ENCODE results near the gene CDKN2D.

CDKN2D gene

GRCh38 chr19:10580979-10581631 lies 12.3 kb upstream of the CDKN2D start:
- H3K4me1 ChIP-seq (ENCODE audit: insufficient read depth, low read length, severe bottlenecking), result peaks cover 6% of the 10 kb centered on the region
- peak; percentile 99 for TF ChIP-seq CTCF (IDR thresholded peaks at IDR 0.05; ENCODE audit: low read length)
- TF ChIP-seq EZH2 (IDR thresholded peaks at IDR 0.05; ENCODE audit: borderline replicate concordance, low read length), result no peak
- no peaks in the 10 kb centered on the region for H4K20me1 ChIP-seq (ENCODE audit: insufficient read depth, low read length)
- H3K9me3 ChIP-seq (ENCODE audit: low read length), result no peaks in the 10 kb centered on the region
- H3F3A ChIP-seq (ENCODE audit: insufficient read depth, low read length), result no peaks in the 10 kb centered on the region
- no peaks in the 10 kb centered on the region for H3K36me3 ChIP-seq (ENCODE audit: insufficient read depth, low read length)
- peaks cover 5% of the 10 kb centered on the region; the same call in 1 of the 2 replicates for H3K27me3 ChIP-seq (ENCODE audit: insufficient read depth, low read length)
- peak overlapping the region; percentile 75 for H3K4me2 ChIP-seq (ENCODE audit: low read length)
- peak overlapping the region; percentile 42; the same call in 1 of the 2 replicates for H3K9ac ChIP-seq (ENCODE audit: low read length)
- no peaks in the 10 kb centered on the region for H3K79me2 ChIP-seq (ENCODE audit: insufficient read depth, low read length)
- H2AFZ ChIP-seq (ENCODE audit: low read length), result no peak overlapping the region
- no peaks in the 10 kb centered on the region for H3K9me2 ChIP-seq (ENCODE audit: low read depth, low read length)
- peak overlapping the region; percentile 42 for H3K4me3 ChIP-seq (ENCODE audit: low read depth, low read length, poor library complexity, severe bottlenecking)
- H3K27ac ChIP-seq (ENCODE audit: low read depth, low read length, poor library complexity, severe bottlenecking), result no peak overlapping the region

GRCh38 chr19:10577951-10578350 lies 9.2 kb upstream of the CDKN2D start:
- Histone ChIP-seq H4K20me1 (ENCODE audit: insufficient read depth, low read length) (no peaks in the 10 kb centered on the region), H3K4me2 (ENCODE audit: low read length) (no peak overlapping the region), H3K79me2 (ENCODE audit: insufficient read depth, low read length) (no peaks in the 10 kb centered on the region), H3K9me2 (ENCODE audit: low read depth, low read length) (no peaks in the 10 kb centered on the region), H3F3A (ENCODE audit: insufficient read depth, low read length) (no peaks in the 10 kb centered on the region), H3K9ac (ENCODE audit: low read length) (no peak overlapping the region), H3K27ac (ENCODE audit: low read depth, low read length, poor library complexity, severe bottlenecking) (no peak overlapping the region), H3K36me3 (ENCODE audit: insufficient read depth, low read length) (no peaks in the 10 kb centered on the region), H2AFZ (ENCODE audit: low read length) (no peak overlapping the region), H3K27me3 (ENCODE audit: insufficient read depth, low read length) (peaks cover 5% of the 10 kb centered on the region; the same call in 1 of the 2 replicates), H3K9me3 (ENCODE audit: low read length) (no peaks in the 10 kb centered on the region), H3K4me1 (ENCODE audit: insufficient read depth, low read length, severe bottlenecking) (peaks cover 6% of the 10 kb centered on the region), H3K4me3 (ENCODE audit: low read depth, low read length, poor library complexity, severe bottlenecking) (no peak overlapping the region)
- TF ChIP-seq CTCF (IDR thresholded peaks at IDR 0.05; ENCODE audit: low read length), result no peak
- no peak for TF ChIP-seq EZH2 (IDR thresholded peaks at IDR 0.05; ENCODE audit: borderline replicate concordance, low read length)

- H3K9ac ChIP-seq (ENCODE audit: low read length), result no peak overlapping the region
- H3K79me2 ChIP-seq (ENCODE audit: insufficient read depth, low read length), result no peaks in the 10 kb centered on the region
- H3K4me2 ChIP-seq (ENCODE audit: low read length), result no peak overlapping the region
- H2AFZ ChIP-seq (ENCODE audit: low read length), result no peak overlapping the region
- H3K36me3 ChIP-seq (ENCODE audit: insufficient read depth, low read length), result no peaks in the 10 kb centered on the region
- TF ChIP-seq CTCF (IDR thresholded peaks at IDR 0.05; ENCODE audit: low read length), result no peak
- no peak for TF ChIP-seq EZH2 (IDR thresholded peaks at IDR 0.05; ENCODE audit: borderline replicate concordance, low read length)
- H3K9me3 ChIP-seq (ENCODE audit: low read length), result no peaks in the 10 kb centered on the region
- no peak overlapping the region for H3K4me3 ChIP-seq (ENCODE audit: low read depth, low read length, poor library complexity, severe bottlenecking)
- no peaks in the 10 kb centered on the region for H3K4me1 ChIP-seq (ENCODE audit: insufficient read depth, low read length, severe bottlenecking)
- peaks cover 5% of the 10 kb centered on the region; the same call in 1 of the 2 replicates for H3K27me3 ChIP-seq (ENCODE audit: insufficient read depth, low read length)
- H3K27ac ChIP-seq (ENCODE audit: low read depth, low read length, poor library complexity, severe bottlenecking), result no peak overlapping the region
- H4K20me1 ChIP-seq (ENCODE audit: insufficient read depth, low read length), result no peaks in the 10 kb centered on the region
- H3F3A ChIP-seq (ENCODE audit: insufficient read depth, low read length), result no peaks in the 10 kb centered on the region
- no peaks in the 10 kb centered on the region for H3K9me2 ChIP-seq (ENCODE audit: low read depth, low read length)
These were observed 6.4 kb upstream of the CDKN2D start for GRCh38 chr19:10575011-10575716.
